ENCODE results near the gene ZC3H7A. TPM values are rescaled to one million over a fixed set of nuclear protein-coding genes. Genes with fewer than 3 reads are reported as not detected.

The ZC3H7A gene
- total and polyA plus RNA-seq, 2 of the 13 experiments (the other 11 are each of a cell fraction or from before 2014, with no cell fraction given) = 29.2 to 36.8 TPM

DNA sequence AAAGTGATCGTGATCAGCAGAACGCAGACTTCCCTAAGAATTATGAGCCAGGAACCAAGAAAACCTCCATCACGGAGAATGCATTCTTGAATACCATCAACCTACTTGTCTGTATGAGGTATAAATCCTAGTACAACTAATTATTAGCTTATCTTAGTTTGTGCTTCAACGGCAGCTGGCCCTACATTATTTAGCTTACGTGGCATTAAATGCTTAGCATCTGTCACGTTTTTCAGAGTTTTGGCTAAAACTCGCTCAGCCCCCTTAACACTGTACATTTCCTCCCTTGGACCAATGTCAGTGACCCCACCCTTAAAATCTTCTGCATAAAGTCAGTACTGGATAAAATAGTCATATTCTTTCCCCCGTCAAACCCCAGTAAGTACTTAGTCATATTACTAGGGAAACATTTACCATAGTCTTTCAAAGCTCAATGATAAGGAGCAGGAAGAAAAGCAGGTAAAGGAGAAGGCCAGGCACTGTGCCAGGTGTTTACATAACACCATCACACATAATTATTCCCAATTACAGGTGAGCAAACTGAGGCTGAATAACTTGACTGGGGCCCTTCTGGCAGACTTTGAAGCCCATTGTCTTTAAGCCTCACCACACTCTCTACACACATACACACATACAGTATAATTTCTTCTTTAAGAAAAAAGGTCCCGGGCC lies 37.8 kb downstream of the ZC3H7A start (continued):
- TF ChIP-seq, protein P1, sequence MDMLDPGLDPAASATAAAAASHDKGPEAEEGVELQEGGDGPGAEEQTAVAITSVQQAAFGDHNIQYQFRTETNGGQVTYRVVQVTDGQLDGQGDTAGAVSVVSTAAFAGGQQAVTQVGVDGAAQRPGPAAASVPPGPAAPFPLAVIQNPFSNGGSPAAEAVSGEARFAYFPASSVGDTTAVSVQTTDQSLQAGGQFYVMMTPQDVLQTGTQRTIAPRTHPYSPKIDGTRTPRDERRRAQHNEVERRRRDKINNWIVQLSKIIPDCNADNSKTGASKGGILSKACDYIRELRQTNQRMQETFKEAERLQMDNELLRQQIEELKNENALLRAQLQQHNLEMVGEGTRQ (IDR thresholded peaks at IDR 0.05; ENCODE audit: low read depth, low read length) = no peak
- TF ChIP-seq, protein P1 (CRISPR knock-in tag; IDR thresholded peaks at IDR 0.05; ENCODE audit: borderline replicate concordance) = no peak
- TF ChIP-seq SP1 (IDR thresholded peaks at IDR 0.05) = no peak
- TF ChIP-seq SP1 (CRISPR knock-in tag; IDR thresholded peaks at IDR 0.05) = no peak
- TF ChIP-seq CBX5 (CRISPR knock-in tag; IDR thresholded peaks at IDR 0.05; ENCODE audit: borderline replicate concordance) = no peak
- TF ChIP-seq NR2F6 (IDR thresholded peaks at IDR 0.05) = no peak
- no peak for TF ChIP-seq NR2F6 (CRISPR knock-in tag; IDR thresholded peaks at IDR 0.05)
- no peak for TF ChIP-seq THAP11 (CRISPR knock-in tag; IDR thresholded peaks at IDR 0.05)
- TF ChIP-seq AGO1 (IDR thresholded peaks at IDR 0.05; ENCODE audit: low read depth, low read length, poor library complexity, severe bottlenecking) = no peak
- no peak for TF ChIP-seq ZNF383 (CRISPR knock-in tag; IDR thresholded peaks at IDR 0.05; ENCODE audit: borderline replicate concordance)
- no peak for TF ChIP-seq NR1H2 (CRISPR knock-in tag; IDR thresholded peaks at IDR 0.05; ENCODE audit: borderline replicate concordance, low read depth)
- TF ChIP-seq ZBTB42 (CRISPR knock-in tag; IDR thresholded peaks at IDR 0.05) = no peak
- no peak for TF ChIP-seq ZNF772 (CRISPR knock-in tag; IDR thresholded peaks at IDR 0.05)
- no peak for TF ChIP-seq CC2D1A (CRISPR knock-in tag; IDR thresholded peaks at IDR 0.05)
- no peak for TF ChIP-seq BCL6 (CRISPR knock-in tag; IDR thresholded peaks at IDR 0.05)
- TF ChIP-seq, protein P2, sequence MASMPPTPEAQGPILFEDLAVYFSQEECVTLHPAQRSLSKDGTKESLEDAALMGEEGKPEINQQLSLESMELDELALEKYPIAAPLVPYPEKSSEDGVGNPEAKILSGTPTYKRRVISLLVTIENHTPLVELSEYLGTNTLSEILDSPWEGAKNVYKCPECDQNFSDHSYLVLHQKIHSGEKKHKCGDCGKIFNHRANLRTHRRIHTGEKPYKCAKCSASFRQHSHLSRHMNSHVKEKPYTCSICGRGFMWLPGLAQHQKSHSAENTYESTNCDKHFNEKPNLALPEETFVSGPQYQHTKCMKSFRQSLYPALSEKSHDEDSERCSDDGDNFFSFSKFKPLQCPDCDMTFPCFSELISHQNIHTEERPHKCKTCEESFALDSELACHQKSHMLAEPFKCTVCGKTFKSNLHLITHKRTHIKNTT (CRISPR knock-in tag; IDR thresholded peaks at IDR 0.05) = no peak
- no peak for TF ChIP-seq ZNF333 (CRISPR knock-in tag; IDR thresholded peaks at IDR 0.05; ENCODE audit: borderline replicate concordance)
- no peak for TF ChIP-seq PPARG (CRISPR knock-in tag; conservative IDR thresholded peaks at IDR 0.05)
- TF ChIP-seq, protein P3, sequence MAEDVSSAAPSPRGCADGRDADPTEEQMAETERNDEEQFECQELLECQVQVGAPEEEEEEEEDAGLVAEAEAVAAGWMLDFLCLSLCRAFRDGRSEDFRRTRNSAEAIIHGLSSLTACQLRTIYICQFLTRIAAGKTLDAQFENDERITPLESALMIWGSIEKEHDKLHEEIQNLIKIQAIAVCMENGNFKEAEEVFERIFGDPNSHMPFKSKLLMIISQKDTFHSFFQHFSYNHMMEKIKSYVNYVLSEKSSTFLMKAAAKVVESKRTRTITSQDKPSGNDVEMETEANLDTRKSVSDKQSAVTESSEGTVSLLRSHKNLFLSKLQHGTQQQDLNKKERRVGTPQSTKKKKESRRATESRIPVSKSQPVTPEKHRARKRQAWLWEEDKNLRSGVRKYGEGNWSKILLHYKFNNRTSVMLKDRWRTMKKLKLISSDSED (CRISPR knock-in tag; IDR thresholded peaks at IDR 0.05) = no peak
- TF ChIP-seq, protein P4, sequence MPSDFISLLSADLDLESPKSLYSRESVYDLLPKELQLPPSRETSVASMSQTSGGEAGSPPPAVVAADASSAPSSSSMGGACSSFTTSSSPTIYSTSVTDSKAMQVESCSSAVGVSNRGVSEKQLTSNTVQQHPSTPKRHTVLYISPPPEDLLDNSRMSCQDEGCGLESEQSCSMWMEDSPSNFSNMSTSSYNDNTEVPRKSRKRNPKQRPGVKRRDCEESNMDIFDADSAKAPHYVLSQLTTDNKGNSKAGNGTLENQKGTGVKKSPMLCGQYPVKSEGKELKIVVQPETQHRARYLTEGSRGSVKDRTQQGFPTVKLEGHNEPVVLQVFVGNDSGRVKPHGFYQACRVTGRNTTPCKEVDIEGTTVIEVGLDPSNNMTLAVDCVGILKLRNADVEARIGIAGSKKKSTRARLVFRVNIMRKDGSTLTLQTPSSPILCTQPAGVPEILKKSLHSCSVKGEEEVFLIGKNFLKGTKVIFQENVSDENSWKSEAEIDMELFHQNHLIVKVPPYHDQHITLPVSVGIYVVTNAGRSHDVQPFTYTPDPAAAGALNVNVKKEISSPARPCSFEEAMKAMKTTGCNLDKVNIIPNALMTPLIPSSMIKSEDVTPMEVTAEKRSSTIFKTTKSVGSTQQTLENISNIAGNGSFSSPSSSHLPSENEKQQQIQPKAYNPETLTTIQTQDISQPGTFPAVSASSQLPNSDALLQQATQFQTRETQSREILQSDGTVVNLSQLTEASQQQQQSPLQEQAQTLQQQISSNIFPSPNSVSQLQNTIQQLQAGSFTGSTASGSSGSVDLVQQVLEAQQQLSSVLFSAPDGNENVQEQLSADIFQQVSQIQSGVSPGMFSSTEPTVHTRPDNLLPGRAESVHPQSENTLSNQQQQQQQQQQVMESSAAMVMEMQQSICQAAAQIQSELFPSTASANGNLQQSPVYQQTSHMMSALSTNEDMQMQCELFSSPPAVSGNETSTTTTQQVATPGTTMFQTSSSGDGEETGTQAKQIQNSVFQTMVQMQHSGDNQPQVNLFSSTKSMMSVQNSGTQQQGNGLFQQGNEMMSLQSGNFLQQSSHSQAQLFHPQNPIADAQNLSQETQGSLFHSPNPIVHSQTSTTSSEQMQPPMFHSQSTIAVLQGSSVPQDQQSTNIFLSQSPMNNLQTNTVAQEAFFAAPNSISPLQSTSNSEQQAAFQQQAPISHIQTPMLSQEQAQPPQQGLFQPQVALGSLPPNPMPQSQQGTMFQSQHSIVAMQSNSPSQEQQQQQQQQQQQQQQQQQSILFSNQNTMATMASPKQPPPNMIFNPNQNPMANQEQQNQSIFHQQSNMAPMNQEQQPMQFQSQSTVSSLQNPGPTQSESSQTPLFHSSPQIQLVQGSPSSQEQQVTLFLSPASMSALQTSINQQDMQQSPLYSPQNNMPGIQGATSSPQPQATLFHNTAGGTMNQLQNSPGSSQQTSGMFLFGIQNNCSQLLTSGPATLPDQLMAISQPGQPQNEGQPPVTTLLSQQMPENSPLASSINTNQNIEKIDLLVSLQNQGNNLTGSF (CRISPR knock-in tag; IDR thresholded peaks at IDR 0.05) = no peak
- peak; percentile 39; the same call in 1 of the 2 replicates for TF ChIP-seq HDAC2 (CRISPR knock-in tag; IDR thresholded peaks at IDR 0.05)
- no peak for TF ChIP-seq SP2 (CRISPR knock-in tag; IDR thresholded peaks at IDR 0.05)

All from HepG2 (cell line).